ENCODE measurements around the gene QSER1.
A peak's percentile ranks its signal among the peaks of the same experiment; 100 is the strongest.

The QSER1 gene

GRCh38 chr11:32890843-32891656, 1.6 kb upstream of the QSER1 start:
- no peak for DNase-seq (ENCODE audit: low spot score)

- DNase-seq (ENCODE audit: low spot score): peak; percentile 5
These were observed 805 bp upstream of the QSER1 start for GRCh38 chr11:32891657-32892354.

- DNase-seq (ENCODE audit: low spot score): no peak
These were observed 407 bp downstream of the QSER1 start for GRCh38 chr11:32893093-32893342.

GRCh38 chr11:32893343-32894148, 935 bp downstream of the QSER1 start:
- peak; percentile 51 for DNase-seq (ENCODE audit: low spot score)

GRCh38 chr11:32894149-32894827, 1.7 kb downstream of the QSER1 start:
- peak; percentile 62 for DNase-seq (ENCODE audit: low spot score)

GRCh38 chr11:32894921-32895320, 2.3 kb downstream of the QSER1 start:
- DNase-seq (ENCODE audit: low spot score): no peak

- DNase-seq (ENCODE audit: low spot score): no peak
These were observed 2.9 kb downstream of the QSER1 start for GRCh38 chr11:32895471-32895870.

GRCh38 chr11:32897103-32897502, 4.5 kb downstream of the QSER1 start:
- no peak for DNase-seq (ENCODE audit: low spot score)

- DNase-seq (ENCODE audit: low spot score): no peak
These were observed 6.8 kb downstream of the QSER1 start for GRCh38 chr11:32899438-32899837.

- no peak for DNase-seq (ENCODE audit: low spot score)
These were observed 9.6 kb downstream of the QSER1 start for GRCh38 chr11:32902089-32902665.

- no peak for DNase-seq (ENCODE audit: low spot score)
These were observed 12.5 kb downstream of the QSER1 start for GRCh38 chr11:32905028-32905667.

- DNase-seq (ENCODE audit: low spot score): no peak
These were observed 16.0 kb downstream of the QSER1 start for GRCh38 chr11:32908619-32909018.

- no peak for DNase-seq (ENCODE audit: low spot score)
These were observed 18.8 kb downstream of the QSER1 start for GRCh38 chr11:32911413-32911812.

- DNase-seq (ENCODE audit: low spot score): no peak
These were observed 20.8 kb downstream of the QSER1 start for GRCh38 chr11:32913445-32913844.

GRCh38 chr11:32916361-32916760, 23.8 kb downstream of the QSER1 start:
- DNase-seq (ENCODE audit: low spot score): no peak

- no peak for DNase-seq (ENCODE audit: low spot score)
These were observed 24.4 kb downstream of the QSER1 start for GRCh38 chr11:32916994-32917393.

GRCh38 chr11:32918427-32918826, 25.8 kb downstream of the QSER1 start:
- DNase-seq (ENCODE audit: low spot score): no peak

- DNase-seq (ENCODE audit: low spot score): no peak
These were observed 26.7 kb downstream of the QSER1 start for GRCh38 chr11:32919338-32919737.

- DNase-seq (ENCODE audit: low spot score): no peak
These were observed 28.0 kb downstream of the QSER1 start for GRCh38 chr11:32920570-32920969.

- no peak for DNase-seq (ENCODE audit: low spot score)
These were observed 28.6 kb downstream of the QSER1 start for GRCh38 chr11:32921204-32921603.

- DNase-seq (ENCODE audit: low spot score): no peak
These were observed 39.0 kb downstream of the QSER1 start for GRCh38 chr11:32931606-32932005.

GRCh38 chr11:32932196-32932595, 39.6 kb downstream of the QSER1 start:
- DNase-seq (ENCODE audit: low spot score): no peak

All from AG08395 (cell line).